ENCODE measurements around the gene TDRD3. TPM values are rescaled to one million over a fixed set of nuclear protein-coding genes. Genes with fewer than 3 reads are reported as not detected.

TDRD3 gene
- total RNA-seq, 1 donor from 2014 or later, result 40.6 TPM

DNA sequence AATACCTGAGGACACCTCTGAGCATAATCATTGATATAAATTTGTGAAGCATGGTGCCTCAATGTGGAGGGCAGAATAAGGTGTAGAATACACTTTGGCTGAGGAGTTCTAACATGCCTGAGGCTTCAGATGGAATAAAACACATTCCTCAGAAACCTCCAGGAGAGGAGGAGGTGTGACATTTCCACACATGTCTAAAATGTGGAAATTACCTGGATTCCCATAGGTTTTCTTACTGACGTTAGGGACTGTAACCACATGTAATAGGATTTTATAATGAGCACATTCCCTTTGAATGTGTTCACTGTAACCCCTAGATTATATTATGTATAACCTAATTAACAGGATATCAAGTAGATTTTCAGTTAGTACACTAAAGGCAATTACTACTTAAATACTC lies 226.1 kb downstream of the TDRD3 start:
- H3K36me3 Mint-ChIP-seq, result no peaks in the 10 kb centered on the region
- Histone ChIP-seq H3K4me1 (peaks cover 11% of the 10 kb centered on the region), H4K20me1 (ENCODE audit: low read depth) (peaks cover 7% of the 10 kb centered on the region), H2AFZ (replicated peaks) (no peak overlapping the region), H3K9ac (no peak overlapping the region), H3K36me3 (no peaks in the 10 kb centered on the region), H3K27ac (no peak overlapping the region), H3K27me3 (peaks cover 31% of the 10 kb centered on the region), H3K4me3 (no peak overlapping the region), H3K79me2 (ENCODE audit: low read depth) (no peaks in the 10 kb centered on the region), H3K9me3 (ENCODE audit: low read depth) (no peaks in the 10 kb centered on the region), H3K4me2 (no peak overlapping the region), H3F3A (ENCODE audit: low read depth) (no peaks in the 10 kb centered on the region)
- no peak overlapping the region for H3K27ac Mint-ChIP-seq
- DNase-seq (ENCODE audit: low spot score), result no peak
- TF ChIP-seq, protein P1, sequence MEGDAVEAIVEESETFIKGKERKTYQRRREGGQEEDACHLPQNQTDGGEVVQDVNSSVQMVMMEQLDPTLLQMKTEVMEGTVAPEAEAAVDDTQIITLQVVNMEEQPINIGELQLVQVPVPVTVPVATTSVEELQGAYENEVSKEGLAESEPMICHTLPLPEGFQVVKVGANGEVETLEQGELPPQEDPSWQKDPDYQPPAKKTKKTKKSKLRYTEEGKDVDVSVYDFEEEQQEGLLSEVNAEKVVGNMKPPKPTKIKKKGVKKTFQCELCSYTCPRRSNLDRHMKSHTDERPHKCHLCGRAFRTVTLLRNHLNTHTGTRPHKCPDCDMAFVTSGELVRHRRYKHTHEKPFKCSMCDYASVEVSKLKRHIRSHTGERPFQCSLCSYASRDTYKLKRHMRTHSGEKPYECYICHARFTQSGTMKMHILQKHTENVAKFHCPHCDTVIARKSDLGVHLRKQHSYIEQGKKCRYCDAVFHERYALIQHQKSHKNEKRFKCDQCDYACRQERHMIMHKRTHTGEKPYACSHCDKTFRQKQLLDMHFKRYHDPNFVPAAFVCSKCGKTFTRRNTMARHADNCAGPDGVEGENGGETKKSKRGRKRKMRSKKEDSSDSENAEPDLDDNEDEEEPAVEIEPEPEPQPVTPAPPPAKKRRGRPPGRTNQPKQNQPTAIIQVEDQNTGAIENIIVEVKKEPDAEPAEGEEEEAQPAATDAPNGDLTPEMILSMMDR (IDR thresholded peaks at IDR 0.05), result no peak
- H3K9me3 Mint-ChIP-seq, result peaks cover 2% of the 10 kb centered on the region
- H3K4me1 Mint-ChIP-seq, result no peaks in the 10 kb centered on the region
- no peak overlapping the region for H3K4me3 Mint-ChIP-seq
- H3K27me3 Mint-ChIP-seq (ENCODE audit: insufficient read depth, low read depth), result peaks cover 4% of the 10 kb centered on the region

Small RNA genes within 50 kb of the gene (small RNA-seq; reads per million reads assigned to genes)
- gene RNA5SP31, result not detected

Other genes with a start within 250 kb of the TDRD3 start
- 30.1 and 51.5 TPM in 2 replicates for gene DIAPH3, start 233.3 kb upstream of the TDRD3 start, total RNA-seq (ENCODE audit: low replicate concordance)

Data from neural progenitor cell (in vitro differentiated cells).